Measurements from ENCODE around the gene SLC6A11.

The SLC6A11 gene

GRCh38 chr3:10988001-10988665 lies 172.1 kb downstream of the SLC6A11 start:
- no peak for TF ChIP-seq CTCF (conservative IDR thresholded peaks at IDR 0.05; ENCODE audit: low read depth, low read length)
- H3K4me3 ChIP-seq (ENCODE audit: low read length): no peak overlapping the region
- DNase-seq (ENCODE audit: low read depth): no peak

GRCh38 chr3:10988991-10989484 lies 173.0 kb downstream of the SLC6A11 start:
- H3K4me3 ChIP-seq (ENCODE audit: low read length): no peak overlapping the region
- no peak for TF ChIP-seq CTCF (conservative IDR thresholded peaks at IDR 0.05; ENCODE audit: low read depth, low read length)
- DNase-seq (ENCODE audit: low read depth): no peak

Measured in retinal pigment epithelial cell (primary cell).